Osteoblast (primary cell): ENCODE results near the gene C14orf119. TPM values are rescaled to one million over a fixed set of nuclear protein-coding genes. Genes with fewer than 3 reads are reported as not detected.

Source experiments
- DNase-seq: peaks from one replicate; pipeline ENCODE4 v3.0.0; 2011; ENCODE audit warnings: low spot score, mixed read lengths; ENCODE audit not compliant: insufficient read length; ENCODE audit errors: missing footprints
- H2AFZ ChIP-seq: 2 replicates; pipeline ENCODE4 v1.6.0; 2011; ENCODE audit warnings: mild to moderate bottlenecking, low read length
- H3K27ac ChIP-seq: 2 replicates; pipeline ENCODE4 v1.5.1; 2011; ENCODE audit warnings: mild to moderate bottlenecking, low read depth, low read length, moderate library complexity
- H3K27me3 ChIP-seq: 2 replicates; pipeline ENCODE4 v1.6.0; 2012; ENCODE audit warnings: mild to moderate bottlenecking, control low read depth, inconsistent platforms, low read length, moderate library complexity; ENCODE audit not compliant: insufficient read depth
- H3K36me3 ChIP-seq: 2 replicates; pipeline ENCODE4 v1.5.1; 2011; ENCODE audit warnings: mild to moderate bottlenecking, low read length, control low read depth, moderate library complexity; ENCODE audit not compliant: insufficient read depth
- H3K4me1 ChIP-seq: 2 replicates; pipeline ENCODE4 v1.5.1; 2011; ENCODE audit warnings: mild to moderate bottlenecking, low read length, control low read depth, moderate library complexity; ENCODE audit not compliant: insufficient read depth
- H3K4me2 ChIP-seq: 2 replicates; pipeline ENCODE4 v1.6.0; 2011; ENCODE audit warnings: mild to moderate bottlenecking, low read length; ENCODE audit not compliant: insufficient read depth
- H3K4me3 ChIP-seq: fragments of 200-600 bp; sonication (generic); 3 replicates; pipeline ENCODE4 v1.5.1; 2012; ENCODE audit warnings: mild to moderate bottlenecking, low read length, inconsistent platforms; ENCODE audit not compliant: insufficient read depth
- H3K79me2 ChIP-seq: 2 replicates; pipeline ENCODE4 v1.6.0; 2012; ENCODE audit warnings: mild to moderate bottlenecking, low read length, control low read depth, inconsistent platforms; ENCODE audit not compliant: insufficient read depth
- H3K9me3 ChIP-seq: 2 replicates; pipeline ENCODE4 v1.5.1; 2011; ENCODE audit warnings: low read depth, low read length, control low read depth
- H4K20me1 ChIP-seq: 2 replicates; pipeline ENCODE4 v1.6.0; 2012; ENCODE audit warnings: mild to moderate bottlenecking, low read length, control low read depth; ENCODE audit not compliant: insufficient read depth
- total RNA-seq: library from RNA; depleted of rRNA; stranded (reverse); fragments of >200 nt; gene quantifications from 2 replicates; pipeline ENCODE4 v1.2.3, GENCODE V29; 2012
- TF ChIP-seq, protein P1 (sequence below): IDR thresholded peaks from 2 replicates; pipeline ENCODE4 v1.5.1; 2011; ENCODE audit warnings: mild to moderate bottlenecking, low read depth, low read length, moderate library complexity; ENCODE audit errors: extremely low read depth

The C14orf119 gene
- total RNA-seq, 1 donor = 43.1 TPM

DNA sequence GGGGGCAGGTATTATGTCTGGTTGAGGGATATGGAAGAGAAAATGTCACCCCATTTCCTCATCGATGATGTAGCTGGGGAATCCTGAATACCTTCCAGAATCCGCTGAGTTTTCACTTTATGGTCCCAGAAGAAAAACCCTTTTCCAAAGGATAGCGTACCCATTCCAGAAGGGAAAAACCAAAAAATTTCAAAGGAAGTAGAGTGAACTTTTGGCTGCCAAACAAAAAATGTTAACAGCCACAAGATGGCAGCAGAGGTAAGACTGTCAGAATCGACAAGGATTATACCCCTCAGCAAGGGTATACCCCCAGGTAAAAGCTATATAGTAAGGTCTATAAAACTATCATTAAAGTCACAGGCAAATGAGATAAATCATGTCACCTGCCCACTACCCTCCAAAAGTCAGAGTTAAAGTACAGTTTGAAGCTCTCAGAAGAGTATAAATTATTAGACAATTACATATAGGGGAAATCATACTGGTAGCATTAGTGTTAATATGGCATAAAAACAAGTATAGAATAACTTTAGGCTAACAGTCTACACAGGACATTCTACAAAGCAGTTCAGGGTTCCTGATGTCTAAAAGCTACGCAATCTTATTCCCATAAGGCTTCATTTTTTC, 18.4 kb upstream of the C14orf119 start:
- no peak overlapping the region for H3K4me2 ChIP-seq
- no peak overlapping the region for H2AFZ ChIP-seq
- peaks cover 82% of the 10 kb centered on the region for H3K36me3 ChIP-seq
- peaks cover 1% of the 10 kb centered on the region for H4K20me1 ChIP-seq
- peaks cover 54% of the 10 kb centered on the region for H3K4me1 ChIP-seq
- H3K27me3 ChIP-seq = no peaks in the 10 kb centered on the region
- peak overlapping the region; percentile 90 for H3K27ac ChIP-seq
- TF ChIP-seq, protein P1, sequence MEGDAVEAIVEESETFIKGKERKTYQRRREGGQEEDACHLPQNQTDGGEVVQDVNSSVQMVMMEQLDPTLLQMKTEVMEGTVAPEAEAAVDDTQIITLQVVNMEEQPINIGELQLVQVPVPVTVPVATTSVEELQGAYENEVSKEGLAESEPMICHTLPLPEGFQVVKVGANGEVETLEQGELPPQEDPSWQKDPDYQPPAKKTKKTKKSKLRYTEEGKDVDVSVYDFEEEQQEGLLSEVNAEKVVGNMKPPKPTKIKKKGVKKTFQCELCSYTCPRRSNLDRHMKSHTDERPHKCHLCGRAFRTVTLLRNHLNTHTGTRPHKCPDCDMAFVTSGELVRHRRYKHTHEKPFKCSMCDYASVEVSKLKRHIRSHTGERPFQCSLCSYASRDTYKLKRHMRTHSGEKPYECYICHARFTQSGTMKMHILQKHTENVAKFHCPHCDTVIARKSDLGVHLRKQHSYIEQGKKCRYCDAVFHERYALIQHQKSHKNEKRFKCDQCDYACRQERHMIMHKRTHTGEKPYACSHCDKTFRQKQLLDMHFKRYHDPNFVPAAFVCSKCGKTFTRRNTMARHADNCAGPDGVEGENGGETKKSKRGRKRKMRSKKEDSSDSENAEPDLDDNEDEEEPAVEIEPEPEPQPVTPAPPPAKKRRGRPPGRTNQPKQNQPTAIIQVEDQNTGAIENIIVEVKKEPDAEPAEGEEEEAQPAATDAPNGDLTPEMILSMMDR = peak; percentile 72
- peak; percentile 46 for DNase-seq
- peaks cover 43% of the 10 kb centered on the region for H3K79me2 ChIP-seq
- no peak overlapping the region for H3K4me3 ChIP-seq
- no peaks in the 10 kb centered on the region for H3K9me3 ChIP-seq

- peaks cover 77% of the 10 kb centered on the region for H3K36me3 ChIP-seq
- peaks cover 47% of the 10 kb centered on the region for H3K4me1 ChIP-seq
- no peak for DNase-seq
- peak overlapping the region; percentile 63 for H3K4me2 ChIP-seq
- peak overlapping the region; percentile 10 for H3K4me3 ChIP-seq
- TF ChIP-seq, protein P1 = no peak
- no peaks in the 10 kb centered on the region for H4K20me1 ChIP-seq
- peaks cover 38% of the 10 kb centered on the region for H3K79me2 ChIP-seq
- peak overlapping the region; percentile 90 for H3K27ac ChIP-seq
- no peaks in the 10 kb centered on the region for H3K27me3 ChIP-seq
- H3K9me3 ChIP-seq = no peaks in the 10 kb centered on the region
- H2AFZ ChIP-seq = no peak overlapping the region
Observed at GRCh38 chr14:23077962-23078361, 17.3 kb upstream of the C14orf119 start.

DNA sequence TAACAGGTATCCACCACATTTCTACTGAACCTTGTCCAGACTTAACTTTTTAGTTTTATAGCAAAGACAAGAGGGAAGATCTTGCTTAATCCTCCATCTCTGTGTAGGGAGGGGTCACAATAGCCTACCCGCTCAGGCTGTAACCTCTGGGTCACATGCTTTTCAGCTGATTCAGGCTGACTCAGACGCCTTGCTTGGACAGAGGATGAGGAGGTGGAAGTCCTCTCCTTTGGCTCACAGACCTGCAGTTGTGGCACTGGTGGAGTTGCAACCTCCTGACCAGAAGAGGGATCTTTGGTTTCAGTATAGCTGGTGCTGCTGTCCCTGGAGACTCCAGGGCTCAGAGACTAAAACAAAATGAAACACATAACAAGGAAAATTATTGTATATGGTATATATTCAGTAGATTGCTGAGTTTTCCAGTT, 16.6 kb upstream of the C14orf119 start:
- H3K4me1 ChIP-seq = peaks cover 47% of the 10 kb centered on the region
- peaks cover 78% of the 10 kb centered on the region for H3K36me3 ChIP-seq
- TF ChIP-seq, protein P1 = peak; percentile 16
- H4K20me1 ChIP-seq = no peaks in the 10 kb centered on the region
- peak overlapping the region; percentile 5 for H3K4me3 ChIP-seq
- H3K27ac ChIP-seq = peak overlapping the region; percentile 90
- H3K4me2 ChIP-seq = peak overlapping the region; percentile 63
- peaks cover 42% of the 10 kb centered on the region for H3K79me2 ChIP-seq
- no peaks in the 10 kb centered on the region for H3K9me3 ChIP-seq
- no peaks in the 10 kb centered on the region for H3K27me3 ChIP-seq
- peak; percentile 85 for DNase-seq
- H2AFZ ChIP-seq = no peak overlapping the region

DNA sequence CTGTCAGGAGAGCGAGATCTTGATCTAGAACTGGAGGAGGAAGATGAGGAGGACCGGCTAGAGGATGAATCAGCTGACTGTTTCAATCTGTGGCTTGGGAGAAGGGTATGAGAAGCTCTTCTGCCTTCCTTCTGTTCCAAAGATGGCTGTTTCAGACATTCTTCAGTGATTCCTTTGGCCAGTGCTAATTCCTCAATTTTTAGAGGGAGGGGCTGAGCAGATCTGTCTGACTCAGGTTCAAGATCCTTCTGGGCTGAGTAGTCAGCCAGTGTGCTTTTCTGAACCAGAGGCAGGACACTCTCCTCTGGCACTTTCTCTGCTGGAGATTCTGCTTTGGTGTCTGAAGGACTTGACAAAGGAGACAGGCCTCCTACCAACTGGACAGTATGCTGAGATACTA, 15.6 kb upstream of the C14orf119 start:
- Histone ChIP-seq H3K27ac (peak overlapping the region; percentile 90), H3K36me3 (peaks cover 75% of the 10 kb centered on the region), H3K27me3 (no peaks in the 10 kb centered on the region), H3K79me2 (peaks cover 44% of the 10 kb centered on the region), H3K4me2 (peak overlapping the region; percentile 63), H3K4me3 (peak overlapping the region; percentile 30), H2AFZ (peak overlapping the region; percentile 60), H3K4me1 (peaks cover 47% of the 10 kb centered on the region), H3K9me3 (no peaks in the 10 kb centered on the region), H4K20me1 (no peaks in the 10 kb centered on the region)
- peak; percentile 82 for DNase-seq
- TF ChIP-seq, protein P1 = no peak
